GM21515 (cell line): ENCODE data around the gene STXBP6.

Experiments
- ATAC-seq: cut with Tn5 transposase; IDR thresholded peaks from one replicate; pipeline ENCODE4 v1.9.1; 2021; ENCODE audit not compliant: unreplicated experiment

Gene STXBP6

DNA sequence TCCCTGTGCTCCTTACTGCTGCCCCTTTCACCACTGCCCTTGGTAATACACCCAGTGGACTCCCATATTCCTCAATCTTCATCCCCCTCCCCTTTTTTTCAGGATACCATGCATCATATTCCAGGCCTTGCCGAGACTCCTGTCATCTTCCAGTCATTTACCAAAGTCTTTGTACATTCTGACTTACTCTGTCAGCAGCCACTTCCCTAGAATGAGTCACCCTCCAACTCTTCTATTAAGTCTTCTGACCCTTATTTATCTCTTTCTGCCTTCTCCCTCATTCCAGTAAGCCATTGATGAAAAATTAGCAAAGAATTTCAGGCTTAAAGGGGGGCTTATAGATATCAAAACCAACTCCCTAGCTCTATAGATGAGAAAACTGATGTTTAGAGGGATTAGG lies 128.0 kb downstream of the STXBP6 start:
- ATAC-seq, result no peak

DNA sequence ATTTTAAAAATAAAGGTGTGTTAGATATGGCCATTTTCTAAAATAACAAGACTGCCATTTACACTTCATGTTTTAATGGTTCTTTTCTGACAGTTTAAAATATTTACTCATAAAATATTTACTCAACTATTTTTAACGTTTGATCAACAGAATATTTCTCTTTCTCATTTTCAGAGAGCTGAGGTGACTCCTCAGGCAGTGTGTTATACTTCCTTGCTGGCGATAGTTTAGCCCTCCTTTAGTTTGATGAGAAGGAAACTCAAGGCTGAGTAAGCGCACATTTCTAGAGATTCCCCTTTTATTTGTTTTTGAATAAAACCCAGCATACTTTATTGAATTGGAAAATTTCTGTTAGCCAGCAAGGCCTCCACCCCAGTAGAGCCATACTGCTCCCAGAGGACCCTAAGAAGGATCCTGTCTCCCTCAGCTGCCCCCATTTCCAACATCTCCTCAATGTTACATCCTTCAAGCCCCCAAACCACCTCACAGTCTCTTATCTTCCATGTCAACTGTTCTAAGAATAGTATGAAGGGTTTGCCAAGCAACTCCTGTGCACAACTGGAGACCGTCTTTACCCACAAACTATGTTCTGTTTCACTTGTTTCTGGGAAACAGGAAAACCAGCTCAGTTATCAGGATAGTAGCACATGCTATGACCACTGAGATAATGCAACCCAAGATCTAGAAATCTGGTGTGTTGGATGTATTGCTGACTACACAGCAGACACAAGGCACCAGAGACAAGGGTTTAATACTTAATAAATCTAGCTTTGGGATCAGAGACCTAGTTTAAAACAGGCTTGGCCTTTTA lies 129.5 kb downstream of the STXBP6 start:
- no peak for ATAC-seq

DNA sequence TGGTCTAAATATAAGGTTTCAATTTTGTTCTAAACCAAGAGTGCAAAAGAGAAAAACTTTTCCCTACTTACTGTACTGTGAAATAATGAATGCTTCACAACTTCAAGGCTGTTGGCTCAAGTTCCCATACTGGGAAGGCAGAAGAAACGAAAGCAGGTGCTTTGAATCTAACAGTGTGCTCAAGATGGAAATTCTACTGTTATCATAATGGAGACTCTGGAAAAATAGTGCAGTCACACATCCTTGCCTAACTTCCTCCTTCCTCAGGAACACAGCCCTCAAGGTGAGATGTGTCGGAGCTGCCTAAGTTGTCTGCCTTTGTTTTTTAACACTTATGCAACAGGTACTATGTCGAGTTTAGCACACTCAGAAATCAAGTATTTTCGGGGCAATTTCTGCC lies 131.1 kb downstream of the STXBP6 start:
- no peak for ATAC-seq

DNA sequence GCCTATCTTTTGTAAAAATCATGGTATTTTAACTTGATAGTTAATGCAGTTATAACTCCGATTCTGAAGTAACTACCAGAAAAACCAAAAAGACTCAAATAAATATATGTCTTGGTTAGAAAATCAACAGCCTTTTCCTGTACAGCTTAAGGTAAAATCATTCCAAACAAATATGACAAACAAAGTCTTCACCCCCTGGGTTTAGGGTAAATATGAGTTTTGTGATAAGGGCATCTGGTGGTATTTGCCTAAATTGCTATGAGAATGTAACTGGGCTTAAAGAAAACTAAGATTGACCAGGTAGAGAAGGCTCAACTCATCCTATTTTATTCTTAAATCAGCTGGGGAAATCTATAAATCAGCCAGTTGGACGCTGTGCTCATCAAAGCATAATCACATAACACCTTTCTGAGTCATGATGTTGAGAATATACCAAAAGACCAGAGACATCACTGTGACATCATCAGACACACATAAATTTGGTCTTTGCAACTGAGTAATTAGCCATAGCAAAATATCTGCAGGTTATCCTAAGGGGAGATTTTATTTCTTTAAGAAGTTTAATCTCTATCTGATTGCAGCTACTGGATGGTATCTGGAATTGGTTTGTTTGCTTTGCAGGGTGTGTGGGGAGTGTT lies 133.9 kb downstream of the STXBP6 start:
- no peak for ATAC-seq

DNA sequence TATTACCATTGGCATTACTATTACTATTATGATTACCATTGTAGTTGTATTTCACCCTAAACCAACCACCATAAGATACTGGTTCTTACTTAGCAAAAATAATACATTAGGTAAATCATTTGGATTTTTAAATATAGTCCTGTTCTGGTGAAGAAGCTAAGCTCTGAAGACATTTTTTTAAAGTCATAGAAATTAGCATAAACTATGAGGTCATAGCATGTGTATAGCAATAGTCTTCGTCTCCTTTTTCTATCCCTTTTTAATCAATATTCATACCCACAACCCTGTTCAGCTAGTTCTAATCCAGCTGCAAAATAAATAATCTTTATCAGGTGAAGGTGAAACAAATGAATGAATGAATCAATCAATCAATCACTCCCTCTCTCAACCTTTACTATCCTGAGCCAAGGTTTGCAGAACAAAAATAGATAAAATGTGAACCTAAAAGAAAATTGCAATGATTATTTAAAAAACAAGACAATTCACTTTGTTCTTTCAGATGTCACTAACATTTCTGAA lies 134.5 kb downstream of the STXBP6 start:
- no peak for ATAC-seq

DNA sequence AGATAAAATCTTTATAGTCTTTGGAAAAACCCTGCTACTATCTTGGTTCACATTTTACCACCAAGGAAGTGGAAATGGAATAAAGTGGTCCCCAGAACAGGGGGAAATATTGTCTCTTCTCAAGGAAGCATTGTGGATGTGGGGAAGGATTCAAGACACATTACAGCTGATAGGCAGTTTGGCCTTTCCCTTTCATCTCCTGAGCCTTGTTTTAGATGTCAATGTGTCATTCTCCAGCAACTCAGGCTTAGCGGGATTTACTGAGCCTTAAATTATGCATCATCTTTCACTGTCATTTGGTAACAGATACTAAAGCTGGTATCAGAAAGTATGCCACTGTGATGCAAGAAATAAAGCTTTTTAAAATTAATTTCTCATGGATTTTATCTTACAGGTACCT lies 136.2 kb downstream of the STXBP6 start:
- ATAC-seq, result no peak

DNA sequence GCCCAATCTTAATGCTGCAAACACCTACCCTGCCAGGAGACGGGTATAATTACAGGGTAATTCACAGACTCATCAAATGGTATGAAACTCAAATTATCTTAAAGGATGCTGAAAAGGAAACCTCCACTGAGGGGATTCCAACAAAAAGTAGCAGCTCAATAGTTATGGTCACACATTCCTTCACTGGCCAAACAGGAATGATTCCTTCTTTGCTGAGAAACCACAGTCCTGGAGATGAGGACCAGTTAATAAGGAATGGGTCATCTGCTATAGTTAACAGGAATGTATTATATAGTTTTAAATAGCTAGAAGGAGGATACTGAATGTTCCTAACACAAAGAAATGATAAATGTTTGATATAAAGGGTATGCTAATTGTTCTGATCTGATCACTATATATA lies 136.9 kb downstream of the STXBP6 start:
- no peak for ATAC-seq

DNA sequence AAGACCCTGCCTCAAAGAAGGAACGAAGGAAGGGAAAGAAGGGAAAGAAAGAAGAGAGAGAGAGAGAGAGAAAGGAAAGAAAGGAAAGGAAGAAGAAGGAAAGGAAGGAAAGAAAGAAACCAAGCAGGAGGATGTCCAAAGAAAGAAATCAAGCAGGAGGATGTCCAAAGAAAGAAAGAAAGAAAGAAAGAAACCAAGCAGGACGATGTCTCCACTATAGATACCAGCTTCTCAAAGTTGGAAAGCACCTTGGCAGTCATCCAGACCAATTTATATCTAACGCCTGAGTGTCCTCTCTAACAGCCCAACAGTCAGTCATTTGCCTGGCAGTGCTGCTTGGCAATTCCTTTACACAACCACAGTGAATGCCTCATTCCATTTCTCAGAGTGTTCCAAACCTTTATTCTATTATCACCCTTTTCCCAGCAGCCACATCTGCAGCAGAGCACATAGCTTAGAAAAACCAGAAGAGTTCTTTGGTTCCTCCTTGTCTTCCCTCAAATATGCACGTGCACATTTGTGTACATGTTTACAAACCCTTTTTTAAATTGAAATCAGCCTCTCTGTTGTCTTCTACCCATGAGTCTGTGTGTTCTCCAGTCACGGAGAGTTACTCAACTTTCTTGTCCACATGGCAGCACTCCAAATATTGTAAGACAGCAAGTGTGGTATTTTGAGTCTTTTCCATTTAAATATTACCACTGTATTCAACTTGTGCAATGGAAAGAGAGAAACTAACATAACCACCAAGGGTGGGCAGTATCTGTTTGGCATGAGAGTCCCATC lies 138.4 kb downstream of the STXBP6 start:
- no peak for ATAC-seq

DNA sequence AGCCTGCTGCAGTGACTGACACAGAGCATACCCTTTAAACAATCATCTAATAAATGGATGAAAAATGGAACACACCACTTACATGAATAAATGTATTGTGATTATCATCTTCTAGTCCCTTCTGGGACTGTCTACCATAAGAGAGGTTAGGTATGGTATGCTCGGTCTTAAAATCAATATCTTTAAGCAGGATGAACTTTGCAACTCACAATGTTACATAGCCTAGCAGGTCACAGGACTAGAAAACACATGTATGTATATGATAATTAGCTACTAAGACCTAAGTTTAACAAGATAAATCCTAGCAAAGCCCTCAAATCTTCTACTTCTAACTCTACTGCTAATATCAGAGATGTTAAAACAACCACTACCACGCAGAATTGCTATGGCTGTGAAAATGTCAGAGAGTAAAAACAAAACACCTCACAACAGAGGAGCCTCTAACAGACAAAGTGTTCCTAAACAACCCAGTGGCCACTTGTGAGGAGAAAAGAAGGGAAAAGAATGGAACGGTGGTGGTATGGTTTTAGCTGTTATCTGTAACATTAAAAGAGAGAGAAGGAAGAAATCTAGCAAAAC lies 139.4 kb downstream of the STXBP6 start:
- no peak for ATAC-seq

DNA sequence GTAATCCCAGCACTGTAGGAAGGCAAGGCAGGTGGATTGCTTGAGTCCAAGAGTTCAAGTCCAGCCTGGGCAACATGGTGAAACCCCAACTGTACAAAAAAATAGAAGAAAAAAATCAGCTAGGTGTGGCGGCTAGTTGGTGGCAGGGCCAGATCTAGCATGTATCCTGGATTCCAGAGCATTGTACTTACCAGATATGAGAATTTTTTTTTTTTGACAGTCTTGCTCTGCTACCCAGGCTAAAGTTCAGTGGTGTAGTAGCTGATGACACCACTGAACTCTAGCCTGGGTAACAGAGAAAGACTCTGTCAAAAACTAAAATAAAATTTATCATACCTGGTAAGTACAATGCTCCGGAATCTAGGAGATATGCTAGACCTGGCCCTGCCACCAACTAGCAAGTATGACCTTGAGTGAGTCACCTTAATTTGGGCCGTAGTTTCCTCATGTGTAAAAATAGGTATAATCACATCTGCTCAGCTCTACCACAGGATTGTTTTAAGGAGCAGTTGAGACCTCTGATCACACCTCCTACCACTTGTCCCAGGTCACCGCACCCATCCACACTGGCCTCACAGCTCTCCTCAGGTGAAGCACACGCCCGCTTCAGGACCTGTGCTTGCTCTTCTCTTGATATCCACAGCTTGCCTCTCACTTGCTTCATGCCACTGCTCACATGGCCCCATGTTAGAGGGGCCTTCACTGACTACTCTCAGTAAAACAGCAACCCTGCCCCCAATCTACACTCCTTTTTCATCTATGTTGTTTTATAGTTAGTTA lies 140.2 kb downstream of the STXBP6 start:
- no peak for ATAC-seq

DNA sequence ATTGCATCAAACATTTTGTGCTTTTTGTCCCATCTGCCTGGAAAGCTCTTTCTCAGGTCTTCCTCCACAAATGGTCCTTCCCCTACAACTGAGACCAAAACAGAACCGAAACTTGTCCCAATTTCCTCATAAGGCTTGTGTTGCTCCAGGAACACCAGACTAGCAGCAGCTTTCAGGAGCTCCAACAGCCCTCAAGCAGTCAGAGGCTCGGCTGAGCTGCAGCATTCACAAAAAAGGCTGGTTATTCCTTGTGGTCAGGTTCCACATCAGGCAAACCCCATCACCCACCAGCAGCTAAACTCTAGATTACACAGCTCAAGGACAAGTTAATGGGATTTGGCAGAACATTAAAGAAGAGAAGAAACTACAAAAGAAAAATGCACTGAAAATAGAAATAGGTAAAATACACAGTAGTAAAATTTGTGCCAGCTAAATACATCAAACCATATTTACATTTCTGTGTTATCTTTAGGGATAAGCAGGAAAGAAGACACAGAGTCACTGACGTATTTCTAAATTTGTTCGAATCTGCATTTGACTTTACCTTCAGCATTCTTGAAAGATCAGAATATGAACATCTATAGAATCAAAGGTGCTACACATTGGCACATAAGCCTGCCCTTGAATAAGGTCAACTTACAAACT lies 141.2 kb downstream of the STXBP6 start:
- no peak for ATAC-seq

DNA sequence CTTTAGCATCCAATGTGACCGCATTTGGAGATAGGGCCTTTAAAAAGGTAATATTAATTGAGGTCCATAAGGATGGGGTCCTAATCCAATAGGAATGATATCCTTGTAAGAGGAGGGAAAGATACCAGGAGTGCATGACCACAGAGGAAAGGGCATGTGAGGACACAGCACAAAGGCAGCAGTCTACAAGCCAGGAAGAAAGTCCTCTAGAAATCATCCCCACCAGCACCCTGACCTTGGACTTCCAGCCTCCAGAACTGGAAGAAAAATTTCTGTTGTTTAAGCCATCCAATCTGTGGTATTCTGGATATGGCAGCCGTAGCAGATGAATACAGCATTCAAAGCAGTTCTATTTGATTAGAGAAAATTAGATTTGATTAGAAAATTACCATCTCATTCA lies 145.4 kb downstream of the STXBP6 start:
- ATAC-seq, result no peak

DNA sequence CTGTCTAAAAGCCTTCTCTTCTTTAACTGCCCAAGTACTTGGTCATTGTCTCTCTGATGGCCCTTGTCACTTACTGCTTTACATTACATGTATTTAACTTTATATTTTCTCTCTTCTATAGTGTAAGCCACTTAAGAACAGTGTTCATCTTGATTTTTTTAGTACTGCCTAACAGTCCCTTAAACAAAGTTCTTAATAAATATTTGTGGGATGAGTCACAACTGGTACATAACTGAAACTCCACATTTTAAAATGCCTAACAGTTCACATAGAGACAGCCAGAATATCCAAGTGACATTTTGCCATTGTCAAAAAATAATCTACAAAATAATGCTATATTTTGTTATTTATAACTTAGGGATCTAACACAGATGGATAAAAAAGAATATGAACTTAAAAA lies 146.6 kb downstream of the STXBP6 start:
- no peak for ATAC-seq

DNA sequence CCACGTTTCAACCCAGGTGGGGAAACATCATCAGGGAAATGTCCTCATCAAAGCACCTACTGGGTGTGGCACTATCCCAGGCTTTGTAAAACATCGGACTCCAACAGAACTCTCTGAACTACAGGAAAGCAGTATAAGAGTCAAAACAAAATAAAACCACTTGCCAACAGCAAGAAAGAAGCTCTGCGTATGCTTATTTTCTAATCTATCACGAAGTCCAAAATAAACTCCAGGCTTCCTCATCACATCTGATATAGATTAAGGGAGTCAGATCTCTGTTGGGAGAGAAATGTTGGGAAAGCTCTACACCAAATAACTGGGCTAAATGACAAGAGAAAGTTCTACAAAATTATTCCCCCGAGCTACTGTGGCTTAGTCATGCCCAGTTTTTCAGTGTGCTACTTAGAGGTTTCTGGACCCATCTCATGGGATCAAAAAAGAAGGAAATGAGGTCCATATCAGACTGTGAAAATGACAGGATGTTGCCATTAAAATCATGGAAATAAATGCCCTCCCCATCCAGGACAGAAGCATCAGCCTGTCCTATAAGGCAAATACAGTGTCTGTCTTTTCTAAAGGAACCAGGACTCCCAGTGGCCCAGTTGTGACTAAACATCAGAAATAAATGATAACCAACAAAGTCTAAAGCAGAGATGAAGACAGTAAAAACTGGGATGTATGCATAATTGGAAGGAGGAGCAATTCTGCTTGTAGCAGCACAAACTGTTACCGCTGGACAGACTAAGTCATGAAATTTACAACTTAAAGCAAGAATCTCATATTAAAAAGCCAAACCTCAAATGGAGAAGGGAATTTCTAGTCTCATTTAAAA lies 149.5 kb downstream of the STXBP6 start:
- no peak for ATAC-seq

DNA sequence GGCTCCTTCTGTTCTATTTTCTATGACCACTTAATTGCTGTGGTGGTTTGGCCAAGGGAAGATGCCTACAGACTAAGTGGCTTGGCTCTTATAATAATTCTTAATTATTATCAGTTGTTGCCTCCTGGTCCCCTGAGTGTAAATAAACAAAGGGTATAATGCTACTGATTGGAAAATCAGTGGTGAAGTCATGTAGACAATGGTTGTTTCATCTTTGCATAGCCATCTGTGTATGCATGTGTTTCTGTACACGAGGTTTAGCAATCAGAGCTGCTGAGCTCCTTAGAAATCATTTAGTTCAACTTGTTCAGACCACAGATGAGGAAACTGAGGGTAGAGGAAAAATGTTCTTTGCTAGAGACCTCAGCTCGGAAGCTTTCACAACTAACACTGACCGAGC lies 152.2 kb downstream of the STXBP6 start:
- ATAC-seq, result no peak

DNA sequence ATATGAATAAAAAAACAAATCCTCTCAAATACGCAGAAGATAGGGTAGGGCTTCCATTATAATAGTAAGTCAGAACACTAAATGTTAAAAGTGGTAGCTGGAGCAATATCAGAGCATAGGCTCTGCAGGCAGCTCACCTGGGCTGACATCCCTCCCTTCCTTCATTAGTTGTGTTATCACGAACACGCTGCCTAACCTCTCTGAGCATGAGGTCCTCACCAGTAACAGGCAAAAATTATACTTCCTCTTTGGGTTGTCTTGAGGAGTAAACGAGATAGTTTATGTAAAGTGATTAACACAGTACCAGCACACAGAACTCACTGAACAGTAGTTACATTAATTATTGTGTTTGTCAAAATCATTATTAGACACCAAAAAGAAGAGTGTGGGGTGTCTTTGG lies 154.3 kb downstream of the STXBP6 start:
- ATAC-seq, result no peak

DNA sequence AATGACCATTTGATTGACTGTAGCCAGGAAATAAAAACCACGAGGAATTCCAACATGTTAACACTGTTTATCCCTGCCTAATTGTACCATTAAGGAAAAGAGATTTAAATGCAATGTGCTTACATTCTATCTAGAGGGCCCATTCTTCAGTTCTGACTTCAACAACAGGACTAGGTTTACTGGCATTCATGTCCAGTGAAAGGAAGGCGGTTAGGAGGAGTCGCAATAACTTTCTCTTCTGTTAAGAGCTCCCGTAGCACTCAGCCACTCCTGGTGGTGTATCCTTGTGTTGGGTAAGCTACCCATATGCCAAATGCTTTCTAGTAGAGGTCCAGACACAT lies 154.7 kb downstream of the STXBP6 start:
- no peak for ATAC-seq

DNA sequence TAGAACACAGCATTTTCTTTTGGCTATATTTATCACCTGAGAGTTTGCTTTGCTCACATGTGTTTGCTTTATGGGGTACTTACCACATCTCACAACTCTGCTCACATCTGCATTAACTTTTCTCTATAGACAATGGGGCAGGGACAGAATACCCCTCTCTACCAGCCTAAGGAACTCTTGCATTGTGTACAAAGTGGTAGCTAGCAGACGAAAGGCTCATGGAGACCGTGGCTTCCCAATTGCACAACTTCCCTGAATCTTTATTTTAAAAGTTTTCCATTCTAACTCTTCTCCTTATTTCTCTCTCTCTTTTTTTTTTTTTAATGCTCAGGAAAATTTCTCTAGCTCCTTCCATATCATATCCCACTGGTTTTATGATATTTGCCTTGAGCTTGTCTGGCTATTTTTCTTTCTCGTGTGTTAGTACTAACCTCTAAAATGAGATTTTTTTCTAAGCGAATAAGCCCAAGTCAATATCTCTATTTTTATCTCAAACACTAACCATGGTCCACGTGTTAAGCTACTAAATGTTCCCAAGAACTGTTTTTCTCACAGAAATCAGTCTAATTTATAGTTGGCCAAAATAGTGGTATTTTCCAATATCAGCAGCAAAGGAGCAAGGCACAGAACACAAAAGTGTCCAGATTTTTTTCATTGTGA lies 155.2 kb downstream of the STXBP6 start:
- ATAC-seq, result no peak

DNA sequence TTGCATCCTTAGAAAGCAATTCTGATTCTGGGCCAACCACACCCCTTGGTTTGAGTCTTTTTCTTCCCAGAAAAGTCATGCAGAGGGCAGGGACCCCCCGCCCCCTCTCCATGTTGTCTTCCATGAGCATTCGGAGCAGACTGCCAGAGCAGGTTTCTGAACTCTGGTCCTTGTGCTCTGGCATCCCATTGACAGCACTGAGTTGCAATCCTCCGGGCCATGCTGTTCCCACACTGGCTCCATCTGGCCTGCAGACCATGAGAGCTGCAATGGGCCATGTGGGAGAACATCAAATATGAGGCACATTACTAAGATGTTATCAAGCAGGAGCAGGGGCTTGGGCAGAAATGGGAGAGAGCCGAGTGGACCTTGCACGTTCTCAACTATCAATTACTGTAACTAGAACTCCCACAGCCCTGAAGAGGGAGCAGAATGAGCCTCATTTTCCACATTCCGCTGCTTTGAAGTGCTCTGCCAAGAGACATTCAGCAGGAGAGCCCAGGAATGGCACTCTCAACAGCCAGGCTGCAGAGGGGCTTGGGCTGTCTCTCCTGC lies 157.4 kb downstream of the STXBP6 start:
- ATAC-seq, result no peak
